HG03025 (cell line): Measurements from ENCODE around the gene C1QTNF12.
A peak's percentile ranks its signal among the peaks of the same experiment; 100 is the strongest.

ENCODE experiments used
- ATAC-seq: cut with Tn5 transposase; IDR thresholded peaks from one replicate; pipeline ENCODE4 v1.9.1; 2021; ENCODE audit warnings: mild to moderate bottlenecking, moderate library complexity; ENCODE audit not compliant: unreplicated experiment, low FRiP score

C1QTNF12 gene

GRCh38 chr1:1242461-1243265 lies 3.9 kb downstream of the C1QTNF12 start:
- no peak for ATAC-seq

- ATAC-seq, result no peak
Observed at GRCh38 chr1:1241588-1242219, 4.8 kb downstream of the C1QTNF12 start.

GRCh38 chr1:1240822-1241587 lies 5.5 kb downstream of the C1QTNF12 start:
- ATAC-seq, result no peak

- ATAC-seq, result no peak
Observed at GRCh38 chr1:1240348-1240732, 6.2 kb downstream of the C1QTNF12 start.

- ATAC-seq, result no peak
Observed at GRCh38 chr1:1239614-1240347, 6.7 kb downstream of the C1QTNF12 start.

- no peak for ATAC-seq
Observed at GRCh38 chr1:1239227-1239613, 7.3 kb downstream of the C1QTNF12 start.

GRCh38 chr1:1238702-1239178 lies 7.8 kb downstream of the C1QTNF12 start:
- ATAC-seq, result no peak

GRCh38 chr1:1237874-1238701 lies 8.4 kb downstream of the C1QTNF12 start:
- ATAC-seq, result no peak

GRCh38 chr1:1236945-1237873 lies 9.3 kb downstream of the C1QTNF12 start:
- no peak for ATAC-seq

GRCh38 chr1:1236176-1236763 lies 10.3 kb downstream of the C1QTNF12 start:
- no peak for ATAC-seq

- no peak for ATAC-seq
Observed at GRCh38 chr1:1235016-1235744, 11.3 kb downstream of the C1QTNF12 start.

- no peak for ATAC-seq
Observed at GRCh38 chr1:1234180-1234808, 12.2 kb downstream of the C1QTNF12 start.

- no peak for ATAC-seq
Observed at GRCh38 chr1:1233567-1233892, 13.0 kb downstream of the C1QTNF12 start.

- no peak for ATAC-seq
Observed at GRCh38 chr1:1232796-1233566, 13.5 kb downstream of the C1QTNF12 start.

- peak; percentile 1 for ATAC-seq
Observed at GRCh38 chr1:1232208-1232795, 14.2 kb downstream of the C1QTNF12 start, which contains the start of gene B3GALT6. Gene B3GALT6 (plus strand): TSS chr1:1232237. CDS start chr1:1232279, 42 bp downstream.
